GM12878 (cell line): ENCODE results near the gene MTR. TPM values are rescaled to one million over a fixed set of nuclear protein-coding genes. Genes with fewer than 3 reads are reported as not detected.

Experiments
- ATAC-seq: fragments of 200-7000 bp; cut with Tn5 transposase; 3 replicates; pipeline ENCODE4 v1.9.1; 2020; ENCODE audit warnings: mild to moderate bottlenecking, moderate library complexity
- BruUV-seq: library from RNA; stranded (reverse); fragments of 400-500 nt; replicated peaks from 2 replicates; lab custom pipeline; 2021; lab: Mats Ljungman, UMichigan
- CTCF ChIA-PET: fragments of 300-600 bp; sonication (Branson Sonifier 250); formaldehyde crosslinking; extraction: SDS; loops from one replicate; lab custom pipeline; 2021; ENCODE audit warnings: inconsistent platforms; lab: Yijun Ruan, JAX
- POLR2A ChIA-PET: fragments of 350-600 bp; formaldehyde crosslinking; extraction: SDS; loops from one replicate; lab custom pipeline; 2021; ENCODE audit warnings: inconsistent platforms; lab: Charles Lee
- RAD21 ChIA-PET: fragments of 300-600 bp; sonication (Branson Sonifier 250); formaldehyde crosslinking; loops from one replicate; lab custom pipeline; 2023; ENCODE audit warnings: antibody characterized with exemption; ENCODE audit not compliant: unreplicated experiment; lab: Charles Lee
- SMC1A ChIA-PET: fragments of 300-600 bp; sonication (Branson Sonifier 250); formaldehyde crosslinking; loops from one replicate; lab custom pipeline; 2023; ENCODE audit not compliant: unreplicated experiment, uncharacterized antibody; lab: Charles Lee
- DNase-seq: peaks from one replicate; pipeline ENCODE4 v3.0.0-alpha.2; 2011; ENCODE audit warnings: low read depth, low spot score
- FAIRE-seq: peaks from 3 replicates; lab custom pipeline; 2011; peaks lifted over from hg19 to GRCh38; lab: Jason Lieb, UNC
- H2AFZ ChIP-seq: 2 replicates; pipeline ENCODE4 v1.6.0; 2011; ENCODE audit warnings: low read depth, low read length, control low read depth; ENCODE audit not compliant: control insufficient read depth
- H3K27ac ChIP-seq: 2 replicates; pipeline ENCODE4 v1.5.1; 2011; ENCODE audit warnings: control low read depth; ENCODE audit not compliant: control insufficient read depth, insufficient read depth
- H3K27me3 ChIP-seq, 2 experiments: replicated peaks in 1 of 2; 2 replicates each; pipeline versions ENCODE4 v1.6.0 to v1.6.1; 2011; ENCODE audit warnings: low read length in 1 of 2; ENCODE audit not compliant: control insufficient read depth in 2 of 2, insufficient read depth in 2 of 2
- H3K36me3 ChIP-seq, 2 experiments: 2 replicates each; pipeline ENCODE4 v1.5.1; 2011; ENCODE audit warnings: low read length in 1 of 2; ENCODE audit not compliant: control insufficient read depth in 2 of 2, insufficient read depth in 2 of 2
- H3K4me1 ChIP-seq: 2 replicates; pipeline ENCODE4 v1.6.1; 2011; ENCODE audit warnings: mild to moderate bottlenecking, low read length, moderate library complexity, mixed read lengths; ENCODE audit not compliant: control insufficient read depth, insufficient read depth
- H3K4me2 ChIP-seq: 2 replicates; pipeline ENCODE4 v1.6.0; 2011; ENCODE audit warnings: control low read depth; ENCODE audit not compliant: control insufficient read depth, insufficient read depth
- H3K4me3 ChIP-seq: fragments of 200-600 bp; sonication (generic); 2 replicates; pipeline ENCODE4 v1.5.1; 2016
- H3K79me2 ChIP-seq: 2 replicates; pipeline ENCODE4 v1.6.0; 2011; ENCODE audit warnings: low read length; ENCODE audit not compliant: control insufficient read depth, insufficient read depth
- H3K9ac ChIP-seq: 2 replicates; pipeline ENCODE4 v1.8.0; 2011; ENCODE audit warnings: low read length, control low read depth, mixed read lengths; ENCODE audit not compliant: control insufficient read depth, insufficient read depth
- H3K9me3 ChIP-seq: replicated peaks from 3 replicates; pipeline ENCODE4 v1.5.1; 2011; ENCODE audit warnings: mild to moderate bottlenecking, low read length; ENCODE audit not compliant: control insufficient read depth, insufficient read depth
- H4K20me1 ChIP-seq: 2 replicates; pipeline ENCODE4 v1.6.0; 2011; ENCODE audit not compliant: control insufficient read depth, insufficient read depth
- CREM ChIP-seq: IDR thresholded peaks from 2 replicates; pipeline ENCODE4 v1.6.1; 2014; ENCODE audit warnings: antibody characterized with exemption, low read depth
- FOXK2 ChIP-seq: fragments of 450-650 bp; IDR thresholded peaks from 2 replicates; pipeline ENCODE4 v1.6.1; 2017; ENCODE audit warnings: mild to moderate bottlenecking, moderate library complexity
- GABPA ChIP-seq: IDR thresholded peaks from 2 replicates; pipeline ENCODE4 v1.6.1; 2014; ENCODE audit warnings: antibody characterized with exemption, low read depth, mild to moderate bottlenecking, inconsistent platforms
- GATAD2B ChIP-seq: fragments of 450-650 bp; conservative IDR thresholded peaks from 2 replicates; pipeline ENCODE4 v1.6.1; 2017; ENCODE audit warnings: low read depth, mild to moderate bottlenecking, moderate library complexity
- RBBP5 ChIP-seq: fragments of 200-600 bp; sonication (generic); conservative IDR thresholded peaks from 2 replicates; pipeline ENCODE4 v1.6.1; 2016
- SIX5 ChIP-seq: IDR thresholded peaks from 2 replicates; pipeline ENCODE4 v1.6.1; 2011; ENCODE audit warnings: mild to moderate bottlenecking, low read depth, low read length, moderate library complexity; ENCODE audit not compliant: severe bottlenecking
- SMAD5 ChIP-seq: IDR thresholded peaks from 2 replicates; pipeline ENCODE4 v1.6.1; 2016; ENCODE audit warnings: antibody characterized with exemption, low read depth
- YBX1 ChIP-seq: fragments of 450-650 bp; IDR thresholded peaks from 2 replicates; pipeline ENCODE4 v1.6.1; 2016; ENCODE audit warnings: antibody characterized with exemption
- ZBTB4 ChIP-seq: fragments of 450-650 bp; formaldehyde crosslinking; IDR thresholded peaks from 2 replicates; pipeline ENCODE4 v1.4.0; 2022; ENCODE audit warnings: mild to moderate bottlenecking, moderate library complexity
- WGBS: methylation state at CpG from one replicate; pipeline ENCODE4 v1.1.6; 2016; ENCODE audit warnings: low lambda C conversion rate; ENCODE audit not compliant: insufficient replicate concordance, insufficient coverage; ENCODE audit errors: missing lambda C conversion rate; 5-methylcytosine and 5-hydroxymethylcytosine counted together
- in situ Hi-C: fragments of 300-500 bp; cut with MboI; formaldehyde crosslinking; loops from 9 replicates; pipeline ENCODE4 v1.14.3; 2018; ENCODE audit warnings: mixed read lengths
- intact Hi-C: fragments of 100-400 bp; cut with micrococcal nuclease; formaldehyde crosslinking; loops from one replicate; pipeline ENCODE4 v1.14.2; 2022; ENCODE audit not compliant: unreplicated experiment
- polyA plus RNA-seq, 11 experiments: library from polyadenylated mRNA; depleted of rRNA in 4 of 11; unstranded in 6 of 11; stranded (reverse) in 5 of 11; fragments of >200 nt; fragmentation: Nextera tagmentation in 4 of 11; fragmentation: Illumina TruSeq in 1 of 11; extraction: Ambion mirVana in 4 of 11; extraction: Trizol in 1 of 11; gene quantifications; 1 replicate in 1 of 11; 2 replicates in 10 of 11; pipeline versions ENCODE4 v1.2.1 to v1.2.3, GENCODE V29; 2011 to 2016; ENCODE audit warnings: inconsistent platforms in 2 of 11, missing spikeins in 2 of 11, low read depth in 1 of 11
- total RNA-seq, 4 experiments: library from RNA; depleted of rRNA in 3 of 4; stranded (reverse); fragments of >200 nt in 3 of 4; fragmentation: Illumina TruSeq in 1 of 4; extraction: Trizol in 1 of 4; gene quantifications; 2 replicates each; pipeline versions ENCODE4 v1.2.1 to v1.2.3, GENCODE V29; 2013 to 2021

MTR gene
- total and polyA plus RNA-seq, 10 of the 15 experiments (the other 5 are each of a cell fraction or from before 2014, with no cell fraction given): 2.4 to 38.7 (median 16.5) TPM

DNA sequence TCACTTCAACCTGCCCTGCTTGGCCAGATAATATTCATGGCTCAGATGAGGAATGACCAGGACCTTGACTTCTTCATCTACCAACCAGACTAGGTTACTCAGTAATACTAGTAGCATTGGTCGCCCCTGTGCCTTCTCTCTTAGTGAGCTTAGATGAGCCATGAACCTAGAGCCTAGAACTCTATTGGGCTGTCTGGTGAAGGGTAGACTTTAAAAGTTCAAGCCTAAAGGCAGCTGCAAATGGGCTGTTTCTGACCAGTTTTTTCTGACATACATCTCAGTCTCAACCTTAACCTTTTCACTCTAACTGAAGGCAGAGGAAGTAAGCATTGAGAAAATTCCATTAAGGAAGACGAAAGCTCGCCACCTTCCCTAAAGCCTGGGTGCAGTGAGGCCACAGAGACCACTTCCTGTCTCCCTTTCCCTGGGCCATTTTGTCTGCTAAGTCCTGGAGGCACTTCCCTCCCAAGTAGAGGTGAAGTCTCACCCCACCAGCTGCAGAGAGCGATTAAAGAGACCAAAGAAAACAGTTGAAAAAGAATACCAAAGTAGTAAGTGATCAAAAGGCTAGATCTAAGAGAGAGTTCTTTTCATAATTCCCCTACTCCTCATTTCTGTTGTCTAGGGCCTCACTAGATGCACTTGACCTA, 53.3 kb downstream of the MTR start:
- ChIA-PET SMC1A (no interaction called here), RAD21 (no interaction called here), POLR2A (interaction anchor here (0.5 kb wide), 1 partner anchor 222 kb away, joined by 3 read pairs; no protein-coding TSS in a partner anchor), CTCF (interaction anchor here (0.6 kb wide), 1 partner anchor 23 kb away, joined by 3 read pairs; no protein-coding TSS in a partner anchor)
- no TSS peak for BruUV-seq
- 99% methylated on average over 4 of the region's 4 CpGs for WGBS
- Histone ChIP-seq H3K79me2 (no peaks in the 10 kb centered on the region), H3K9me3 (no peaks in the 10 kb centered on the region), H4K20me1 (no peaks in the 10 kb centered on the region), H3K4me2 (no peak overlapping the region), H3K9ac (no peak overlapping the region), H3K36me3 (peaks cover 5 to 30% of the 10 kb centered on the region in 2 experiments), H2AFZ (no peak overlapping the region), H3K4me1 (no peaks in the 10 kb centered on the region), H3K27me3 (no peaks in the 10 kb centered on the region), H3K4me3 (no peak overlapping the region), H3K27ac (no peak overlapping the region)
- in situ Hi-C loops (no loop called here), intact Hi-C loops (no loop called here)
- ATAC-seq (no peak), FAIRE-seq (no peak), DNase-seq (no peak)
- TF ChIP-seq FOXK2: no peak

DNA sequence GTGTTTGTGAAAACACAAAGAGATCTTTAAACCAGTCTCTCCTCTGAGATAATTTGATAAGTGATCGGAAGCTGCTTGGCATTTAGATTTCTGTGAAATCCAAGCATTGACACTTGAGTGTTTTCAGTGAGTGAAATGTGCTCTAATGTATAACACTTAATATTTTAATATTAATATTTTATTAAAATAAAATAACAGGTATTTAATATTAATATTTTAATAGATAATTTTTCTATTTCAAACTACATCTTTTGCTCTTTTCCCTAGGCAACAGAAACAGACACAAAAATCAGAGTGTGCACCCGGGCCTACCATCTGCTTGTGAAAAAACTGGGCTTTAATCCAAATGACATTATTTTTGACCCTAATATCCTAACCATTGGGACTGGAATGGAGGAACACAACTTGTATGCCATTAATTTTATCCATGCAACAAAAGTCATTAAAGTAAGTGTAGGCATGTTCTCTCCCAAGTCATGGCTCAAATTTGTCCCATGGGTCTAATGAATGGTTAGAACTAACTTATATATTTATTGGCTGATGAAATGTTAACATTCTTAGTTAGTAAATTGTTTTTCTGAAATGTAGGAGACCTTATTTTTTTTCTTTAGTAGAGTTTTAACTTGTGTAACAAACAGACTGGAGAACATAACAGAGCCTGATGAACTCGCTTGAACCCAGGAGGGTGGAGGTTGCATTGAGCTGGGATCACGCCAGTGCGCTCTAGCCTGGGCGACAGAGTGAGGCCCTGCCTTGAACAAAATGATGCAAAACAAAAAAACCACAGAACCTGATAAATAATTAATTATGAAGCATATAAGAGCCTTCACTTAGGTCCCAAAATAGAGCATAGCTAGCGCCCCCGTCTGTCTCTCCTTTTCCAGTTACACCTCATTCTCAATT, 55.2 kb downstream of the MTR start:
- POLR2A ChIA-PET: no interaction called here
- RAD21 ChIA-PET: no interaction called here
- ATAC-seq: no peak
- intact Hi-C loops: no loop called here
- peaks cover 5 to 32% of the 10 kb centered on the region in 2 experiments for H3K36me3 ChIP-seq
- CTCF ChIA-PET: interaction anchor here (0.7 to 1.5 kb wide), 3 partner anchors 12 to 91 kb away, joined by 3 read pairs; no protein-coding TSS in a partner anchor
- H3K4me3 ChIP-seq: no peak overlapping the region
- no TSS peak for BruUV-seq
- no peaks in the 10 kb centered on the region for H3K4me1 ChIP-seq
- SMC1A ChIA-PET: interaction anchor here (1.4 kb wide), 1 partner anchor 17 kb away, joined by 3 read pairs; no protein-coding TSS in a partner anchor
- H3K9me3 ChIP-seq: no peaks in the 10 kb centered on the region
- H2AFZ ChIP-seq: no peak overlapping the region
- no peak overlapping the region for H3K27ac ChIP-seq
- in situ Hi-C loops: no loop called here
- H3K79me2 ChIP-seq: no peaks in the 10 kb centered on the region
- 97% methylated on average over 8 of the region's 8 CpGs for WGBS
- H3K27me3 ChIP-seq: no peaks in the 10 kb centered on the region
- no peaks in the 10 kb centered on the region for H4K20me1 ChIP-seq
- H3K9ac ChIP-seq: no peak overlapping the region
- FAIRE-seq: no peak
- H3K4me2 ChIP-seq: no peak overlapping the region
- no peak for DNase-seq
- no peak for TF ChIP-seq RBBP5
- no peak for TF ChIP-seq SMAD5
- TF ChIP-seq CREM: no peak
- TF ChIP-seq GATAD2B: no peak
- TF ChIP-seq YBX1: no peak
- TF ChIP-seq SIX5: no peak
- TF ChIP-seq GABPA: no peak
- TF ChIP-seq ZBTB4: no peak
